Epithelial cell of umbilical artery (primary cell): Measurements from ENCODE around the gene EIF1B. TPM values are rescaled to one million over a fixed set of nuclear protein-coding genes. Genes with fewer than 3 reads are reported as not detected.

Experiments used
- total RNA-seq: library from RNA; depleted of rRNA; stranded (reverse); fragments of >200 nt; gene quantifications from 2 replicates; pipeline ENCODE4 v1.2.3, GENCODE V29; 2014

The EIF1B gene
- 20.1 and 22.5 TPM in 2 replicates for total RNA-seq

DNA sequence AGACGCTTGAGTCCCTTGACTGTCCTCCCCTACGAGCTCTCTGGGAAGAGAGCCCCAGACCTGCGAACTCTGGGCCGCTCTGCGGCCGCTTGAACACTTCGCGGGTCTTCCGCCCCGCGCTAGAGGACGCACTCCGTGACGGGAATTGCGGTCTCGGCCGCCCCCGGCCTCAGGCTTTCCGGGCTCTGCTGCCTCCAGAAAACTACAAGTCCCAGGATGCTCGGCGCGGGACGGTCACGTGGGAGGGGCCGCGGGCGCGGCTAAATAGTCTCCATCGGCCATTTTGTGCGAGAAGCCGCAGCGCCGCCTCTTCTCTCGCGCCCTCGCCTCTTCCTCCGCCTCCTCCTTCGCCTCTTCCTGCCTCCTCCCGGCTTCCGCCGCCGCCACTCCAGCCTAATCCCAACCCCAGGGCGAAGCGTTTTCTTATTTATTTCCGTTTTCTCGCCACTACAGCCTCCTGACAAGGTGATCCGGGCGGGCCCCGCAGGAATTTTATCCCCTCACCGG is at the start of gene EIF1B:
Gene EIF1B, plus strand, starts transcription at position 290 of the 507 bp plus-strand sequence. CDS start 235 bp downstream, outside the sequence.

Other genes starting within 250 kb of the EIF1B start
- under 0.01 TPM in 1 of 2 replicates, not detected in the other for gene ENTPD3, start 77.5 kb downstream of the EIF1B start, total RNA-seq
- 297 and 417 TPM in 2 replicates for gene RPL14, start 147.6 kb downstream of the EIF1B start, total RNA-seq
- 5.2 and 10.2 TPM in 2 replicates for gene ZNF619, start 167.4 kb downstream of the EIF1B start, total RNA-seq
- 8.4 and 10.2 TPM in 2 replicates for gene ZNF620, start 196.3 kb downstream of the EIF1B start, total RNA-seq
- gene ZNF621, start 215.3 kb downstream of the EIF1B start, total RNA-seq: 7.1 and 8.2 TPM in 2 replicates